IMR-90 (cell line): ENCODE data around the gene IRF2BP1.

ENCODE experiments used
- FOS ChIP-seq: fragments of 150-350 bp; IDR thresholded peaks from 2 replicates; pipeline ENCODE4 v1.6.1; 2016; ENCODE audit warnings: low read depth, low read length
- NFE2L2 ChIP-seq: fragments of 150-350 bp; IDR thresholded peaks from 2 replicates; pipeline ENCODE4 v1.6.1; 2016; ENCODE audit warnings: low read depth, mild to moderate bottlenecking, low read length
- POLR2A ChIP-seq: IDR thresholded peaks from 2 replicates; pipeline ENCODE4 v1.6.1; 2012; ENCODE audit warnings: mild to moderate bottlenecking, low read depth, low read length
- USF2 ChIP-seq: fragments of 150-350 bp; IDR thresholded peaks from 2 replicates; pipeline ENCODE4 v1.6.1; 2017; ENCODE audit warnings: mild to moderate bottlenecking, antibody characterized with exemption, low read length, low read depth
- TF ChIP-seq, protein P1 (sequence below): conservative IDR thresholded peaks from 2 replicates; pipeline ENCODE4 v1.5.1; 2012; ENCODE audit warnings: mild to moderate bottlenecking, low read depth, low read length, improper control_type of control experiment

DNA sequence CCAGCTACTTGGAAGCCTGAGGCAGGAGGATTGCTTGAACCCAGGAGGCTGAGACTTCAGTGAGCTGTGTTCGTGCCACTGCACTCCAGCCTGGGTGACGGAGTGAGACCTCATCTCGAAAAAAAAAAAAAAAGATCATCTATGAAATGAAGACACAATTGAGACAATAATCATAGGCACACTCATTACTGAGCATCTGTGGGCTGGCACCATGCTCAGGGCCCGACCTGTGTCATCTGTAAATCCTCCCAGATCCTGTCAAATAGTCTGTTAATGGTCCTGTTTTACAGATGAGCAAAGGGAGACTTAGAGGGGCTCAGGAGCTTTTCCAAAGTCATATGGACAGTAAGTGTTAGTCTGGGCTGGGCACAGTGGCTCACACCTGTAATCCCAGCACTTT lies 32.8 kb upstream of the IRF2BP1 start:
- TF ChIP-seq, protein P1, sequence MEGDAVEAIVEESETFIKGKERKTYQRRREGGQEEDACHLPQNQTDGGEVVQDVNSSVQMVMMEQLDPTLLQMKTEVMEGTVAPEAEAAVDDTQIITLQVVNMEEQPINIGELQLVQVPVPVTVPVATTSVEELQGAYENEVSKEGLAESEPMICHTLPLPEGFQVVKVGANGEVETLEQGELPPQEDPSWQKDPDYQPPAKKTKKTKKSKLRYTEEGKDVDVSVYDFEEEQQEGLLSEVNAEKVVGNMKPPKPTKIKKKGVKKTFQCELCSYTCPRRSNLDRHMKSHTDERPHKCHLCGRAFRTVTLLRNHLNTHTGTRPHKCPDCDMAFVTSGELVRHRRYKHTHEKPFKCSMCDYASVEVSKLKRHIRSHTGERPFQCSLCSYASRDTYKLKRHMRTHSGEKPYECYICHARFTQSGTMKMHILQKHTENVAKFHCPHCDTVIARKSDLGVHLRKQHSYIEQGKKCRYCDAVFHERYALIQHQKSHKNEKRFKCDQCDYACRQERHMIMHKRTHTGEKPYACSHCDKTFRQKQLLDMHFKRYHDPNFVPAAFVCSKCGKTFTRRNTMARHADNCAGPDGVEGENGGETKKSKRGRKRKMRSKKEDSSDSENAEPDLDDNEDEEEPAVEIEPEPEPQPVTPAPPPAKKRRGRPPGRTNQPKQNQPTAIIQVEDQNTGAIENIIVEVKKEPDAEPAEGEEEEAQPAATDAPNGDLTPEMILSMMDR, result no peak
- TF ChIP-seq POLR2A, result no peak
- no peak for TF ChIP-seq USF2
- no peak for TF ChIP-seq FOS
- no peak for TF ChIP-seq NFE2L2
